Lower lobe of right lung (tissue), 2 donors: ENCODE measurements around the gene DTX1. TPM values are rescaled to one million over a fixed set of nuclear protein-coding genes. Genes with fewer than 3 reads are reported as not detected.
A peak's percentile ranks its signal among the peaks of the same experiment; 100 is the strongest.

Experiments used
- ATAC-seq, 2 donors: fragments of 200-7000 bp; cut with Tn5 transposase; one replicate each; pipeline ENCODE4 v1.9.1; 2020 to 2022; ENCODE audit warnings: mild to moderate bottlenecking in 2 of 2, moderate library complexity in 2 of 2
- DNase-seq: peaks from one replicate; pipeline ENCODE4 v3.0.0-alpha.2; 2020
- H3K27ac ChIP-seq: fragments of 200-600 bp; one replicate; pipeline ENCODE4 v1.8.0; 2022
- H3K27me3 ChIP-seq: fragments of 200-600 bp; one replicate; pipeline ENCODE4 v1.8.0; 2022; ENCODE audit warnings: low read depth
- H3K36me3 ChIP-seq: fragments of 200-600 bp; one replicate; pipeline ENCODE4 v1.8.0; 2022; ENCODE audit warnings: mild to moderate bottlenecking
- H3K4me1 ChIP-seq: fragments of 200-600 bp; one replicate; pipeline ENCODE4 v1.8.0; 2022
- H3K4me3 ChIP-seq: fragments of 200-600 bp; one replicate; pipeline ENCODE4 v1.8.0; 2022; ENCODE audit warnings: mild to moderate bottlenecking
- H3K9me3 ChIP-seq: fragments of 200-600 bp; one replicate; pipeline ENCODE4 v1.8.0; 2022
- CTCF ChIP-seq: fragments of 200-600 bp; IDR thresholded peaks from one replicate; pipeline ENCODE4 v1.8.0; 2022; ENCODE audit warnings: antibody characterized with exemption, mild to moderate bottlenecking
- intact Hi-C: fragments of 100-400 bp; cut with DNase I; formaldehyde crosslinking; loops from one replicate; pipeline ENCODE4 v1.11.0; 2022
- total RNA-seq: library from RNA; stranded (reverse); fragmentation: NEBNext Ultra II Directional; extraction: Animal tissue kit (Norgen Biotek cat#: 25700); gene quantifications from one replicate; pipeline ENCODE4 v1.2.1, GENCODE V29; 2021
- donor health status: DM: no; HTN: yes; CAD: no; lungs with severe emphysema.

Gene DTX1
- total RNA-seq, 1 donor from 2014 or later = 6.8 TPM

GRCh38 chr12:113019025-113019424 lies 37.5 kb upstream of the DTX1 start:
- ATAC-seq (no peak), DNase-seq (no peak)
- no peaks in the 10 kb centered on the region for H3K9me3 ChIP-seq
- no peak overlapping the region for H3K4me3 ChIP-seq
- no peak for TF ChIP-seq CTCF
- H3K36me3 ChIP-seq = no peaks in the 10 kb centered on the region
- H3K27ac ChIP-seq = no peak overlapping the region
- H3K27me3 ChIP-seq = peaks cover 7% of the 10 kb centered on the region
- intact Hi-C loops = no loop called here
- no peaks in the 10 kb centered on the region for H3K4me1 ChIP-seq

GRCh38 chr12:113021500-113021899 lies 35.0 kb upstream of the DTX1 start:
- no peak for ATAC-seq
- H3K4me3 ChIP-seq = no peak overlapping the region
- no peaks in the 10 kb centered on the region for H3K9me3 ChIP-seq
- no peak for TF ChIP-seq CTCF
- no peaks in the 10 kb centered on the region for H3K36me3 ChIP-seq
- no peaks in the 10 kb centered on the region for H3K27me3 ChIP-seq
- intact Hi-C loops = no loop called here
- no peak for DNase-seq
- no peak overlapping the region for H3K27ac ChIP-seq
- H3K4me1 ChIP-seq = no peaks in the 10 kb centered on the region

GRCh38 chr12:113022563-113023297 lies 33.8 kb upstream of the DTX1 start:
- H3K27me3 ChIP-seq = no peaks in the 10 kb centered on the region
- no peak for ATAC-seq
- no peak overlapping the region for H3K4me3 ChIP-seq
- DNase-seq = no peak
- H3K27ac ChIP-seq = no peak overlapping the region
- intact Hi-C loops = no loop called here
- H3K36me3 ChIP-seq = no peaks in the 10 kb centered on the region
- no peaks in the 10 kb centered on the region for H3K9me3 ChIP-seq
- no peak for TF ChIP-seq CTCF
- H3K4me1 ChIP-seq = no peaks in the 10 kb centered on the region

- DNase-seq = no peak
- H3K36me3 ChIP-seq = no peaks in the 10 kb centered on the region
Observed at GRCh38 chr12:113027726-113028125, 28.8 kb upstream of the DTX1 start.

GRCh38 chr12:113030875-113031525 lies 25.5 kb upstream of the DTX1 start:
- H3K4me1 ChIP-seq = no peaks in the 10 kb centered on the region
- no peak overlapping the region for H3K27ac ChIP-seq
- no peaks in the 10 kb centered on the region for H3K27me3 ChIP-seq
- peak; percentile 64 for TF ChIP-seq CTCF
- no peaks in the 10 kb centered on the region for H3K9me3 ChIP-seq
- peak; percentile 49 to 77 for ATAC-seq
- intact Hi-C loops = no loop called here
- DNase-seq = no peak
- no peak overlapping the region for H3K4me3 ChIP-seq
- H3K36me3 ChIP-seq = no peaks in the 10 kb centered on the region

More at GRCh38 chr12:113027726-113028125, 28.8 kb upstream of the DTX1 start:
- intact Hi-C loops = no loop called here
- no peaks in the 10 kb centered on the region for H3K9me3 ChIP-seq
- no peak overlapping the region for H3K4me3 ChIP-seq
- H3K27ac ChIP-seq = no peak overlapping the region
- H3K27me3 ChIP-seq = no peaks in the 10 kb centered on the region
- TF ChIP-seq CTCF = no peak
- no peaks in the 10 kb centered on the region for H3K4me1 ChIP-seq
- ATAC-seq = no peak
